Tracheal epithelial cell (primary cell): Measurements from ENCODE around the gene BEX2. TPM values are rescaled to one million over a fixed set of nuclear protein-coding genes. Genes with fewer than 3 reads are reported as not detected.

Experiments used
- total RNA-seq: library from RNA; depleted of rRNA; stranded (reverse); fragments of >200 nt; gene quantifications from 2 replicates; pipeline ENCODE4 v1.2.1, GENCODE V29; 2014

The BEX2 gene
- 29.4 and 32.5 TPM in 2 replicates for total RNA-seq

GRCh38 chrX:103310555-103311398 is at the start of gene BEX2:
Gene BEX2 (minus strand): TSS chrX:103310990. CDS start chrX:103309976, 1,014 bp downstream.

GRCh38 chrX:103356130-103356798 is 45.5 kb upstream of the BEX2 start, which contains the start of gene TCEAL9:
Gene TCEAL9 (plus strand): TSS chrX:103356506. CDS start chrX:103357685, 1,179 bp downstream.

GRCh38 chrX:103329991-103330390 is 19.2 kb upstream of the BEX2 start, which contains the start of gene TCEAL7:
Gene TCEAL7 (plus strand): TSS chrX:103330239. CDS start chrX:103331404, 1,165 bp downstream.

GRCh38 chrX:103276581-103277002 is 34.2 kb downstream of the BEX2 start, which contains the start of gene TCEAL5:
Gene TCEAL5 (minus strand): TSS chrX:103276750. CDS start chrX:103274563, 2,187 bp downstream.

Other genes with a start within 250 kb of the BEX2 start
- not detected in 2 replicates for gene BEX1, start 246.8 kb downstream of the BEX2 start, total RNA-seq
- gene NXF3, start 217.8 kb downstream of the BEX2 start, total RNA-seq = not detected in 2 replicates
- gene BEX4, start 95.9 kb downstream of the BEX2 start, total RNA-seq = 12.8 and 22.7 TPM in 2 replicates
- gene TCEAL8, start 55.8 kb downstream of the BEX2 start, total RNA-seq = 61.7 and 84.8 TPM in 2 replicates
- not detected in 2 replicates for gene TCEAL5, start 34.2 kb downstream of the BEX2 start, total RNA-seq
- gene TCEAL7, start 19.2 kb upstream of the BEX2 start, total RNA-seq = 3.9 and 4.0 TPM in 2 replicates
- gene TCEAL9, start 45.5 kb upstream of the BEX2 start, total RNA-seq = 35.4 and 50.8 TPM in 2 replicates
- 88.2 and 133 TPM in 2 replicates for gene BEX3, start 65.5 kb upstream of the BEX2 start, total RNA-seq
- gene RAB40A, start 208.5 kb upstream of the BEX2 start, total RNA-seq = not detected in 2 replicates